ENCODE data around the gene MLH1.

Gene MLH1

DNA sequence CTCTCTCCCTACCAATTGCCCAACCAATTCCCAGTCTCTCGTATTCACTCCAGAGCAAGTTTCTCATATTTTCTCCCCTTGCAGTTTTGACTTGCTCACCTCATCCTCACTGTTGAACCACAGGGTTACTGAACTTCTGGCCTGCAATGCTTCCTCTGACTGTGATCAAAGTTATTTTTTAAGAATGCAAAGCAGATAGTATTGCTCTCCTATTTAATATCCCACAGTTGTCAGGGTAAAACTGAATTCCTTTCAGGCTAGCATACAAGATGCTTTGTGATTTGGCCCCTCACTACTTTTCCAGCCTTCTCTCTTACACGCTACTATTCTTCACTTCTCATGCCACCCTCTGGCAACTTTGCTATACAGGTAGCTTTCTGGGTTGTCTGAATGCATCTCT, 100.2 kb downstream of the MLH1 start:
- DNase-seq (ENCODE audit: low read depth in 2 of 2), result no peak

DNA sequence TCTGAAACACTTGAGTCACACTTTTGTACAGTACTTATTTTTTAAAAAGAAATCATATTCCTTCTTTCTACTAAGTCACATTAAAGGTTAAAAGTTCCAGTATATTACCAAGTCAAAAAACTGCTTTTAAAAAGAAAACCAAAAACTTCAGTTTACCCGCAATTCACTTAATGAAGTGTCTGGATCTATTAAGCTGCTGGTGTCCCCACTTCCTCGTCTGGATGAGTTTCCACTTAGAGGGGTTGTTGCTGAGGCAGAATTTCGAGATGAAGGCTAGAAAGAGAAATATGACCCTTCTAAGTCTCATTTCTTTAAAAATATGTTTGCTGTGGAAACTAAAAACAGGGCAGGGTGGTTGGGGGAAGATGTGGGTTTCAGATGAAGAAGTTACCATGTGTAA, 101.3 kb downstream of the MLH1 start:
- no peak for DNase-seq (ENCODE audit: low read depth in 2 of 2)

DNA sequence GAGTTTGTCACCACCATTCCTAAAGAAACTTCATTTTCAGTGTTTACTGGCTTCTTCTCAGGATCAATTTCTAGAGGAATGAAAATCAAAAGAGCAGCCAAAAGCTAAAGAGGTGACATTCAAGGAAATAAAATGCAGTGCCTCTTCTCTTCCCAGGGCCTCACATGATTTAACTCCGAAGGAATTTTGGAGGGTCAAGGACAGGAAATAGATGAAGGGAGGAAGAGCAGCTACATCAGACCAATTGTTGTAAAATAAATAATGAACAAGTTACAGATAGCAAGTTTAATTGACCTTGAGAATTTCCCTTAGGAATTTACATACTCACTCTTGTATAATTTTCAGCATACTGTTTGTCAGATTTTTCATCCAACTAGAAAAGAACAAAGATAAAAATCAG, 103.0 kb downstream of the MLH1 start:
- no peak for DNase-seq (ENCODE audit: low read depth in 2 of 2)

DNA sequence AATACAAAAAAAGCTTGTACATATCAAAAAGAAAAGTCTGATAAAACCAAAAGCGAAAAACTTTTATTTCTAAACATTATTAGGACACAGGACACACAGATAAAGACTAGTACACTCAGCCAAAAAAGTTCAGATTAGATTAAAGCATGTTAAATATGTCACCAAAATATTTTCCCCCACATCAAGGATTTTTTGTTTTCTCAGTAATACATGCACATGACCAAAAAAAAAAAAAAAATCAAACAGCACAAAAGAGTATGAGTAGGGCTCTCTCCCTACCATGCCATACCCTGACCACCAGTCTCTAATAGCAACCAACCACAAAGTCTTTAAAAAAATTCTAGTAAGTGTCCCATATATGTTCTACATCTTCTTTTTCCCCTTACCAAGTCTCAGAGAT, 103.7 kb downstream of the MLH1 start:
- no peak for DNase-seq (ENCODE audit: low read depth in 2 of 2)

DNA sequence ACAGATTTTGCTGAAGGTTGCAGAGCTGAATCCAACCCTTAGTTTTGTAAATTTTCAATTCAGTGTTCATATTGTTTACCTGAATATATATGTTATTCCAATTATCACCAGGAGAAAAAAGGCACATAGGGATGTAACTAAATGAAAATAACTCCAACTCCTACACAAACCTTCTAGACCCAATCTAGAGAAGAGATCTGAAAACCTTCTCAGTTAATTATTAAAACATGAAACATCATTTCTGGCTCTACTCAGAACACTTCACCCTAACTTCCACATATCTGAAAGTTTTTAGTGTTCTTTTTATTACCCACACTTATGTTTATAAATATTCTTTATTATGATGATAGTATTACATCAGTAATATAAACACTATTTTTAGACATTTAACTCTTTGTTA, 104.5 kb downstream of the MLH1 start:
- no peak for DNase-seq (ENCODE audit: low read depth in 2 of 2)

DNA sequence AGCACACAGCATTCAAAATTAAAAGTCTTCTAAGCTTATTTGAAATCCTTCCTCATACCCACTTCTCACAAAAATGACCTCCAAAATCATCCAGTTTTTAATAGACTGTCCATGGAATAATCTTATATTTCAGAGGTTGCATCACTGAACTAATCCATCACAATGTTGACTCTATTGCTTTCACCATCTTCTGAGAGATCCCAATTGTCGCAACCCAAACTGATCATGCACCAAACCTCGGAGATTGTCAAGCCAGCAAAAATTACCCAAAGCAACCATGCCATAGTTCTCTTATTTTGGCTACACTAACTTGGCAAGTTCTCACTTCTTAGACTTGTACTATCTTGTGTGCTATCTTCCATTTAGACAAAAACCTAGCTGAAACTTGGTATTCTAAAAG, 105.6 kb downstream of the MLH1 start:
- DNase-seq (ENCODE audit: low read depth in 2 of 2), result no peak

DNA sequence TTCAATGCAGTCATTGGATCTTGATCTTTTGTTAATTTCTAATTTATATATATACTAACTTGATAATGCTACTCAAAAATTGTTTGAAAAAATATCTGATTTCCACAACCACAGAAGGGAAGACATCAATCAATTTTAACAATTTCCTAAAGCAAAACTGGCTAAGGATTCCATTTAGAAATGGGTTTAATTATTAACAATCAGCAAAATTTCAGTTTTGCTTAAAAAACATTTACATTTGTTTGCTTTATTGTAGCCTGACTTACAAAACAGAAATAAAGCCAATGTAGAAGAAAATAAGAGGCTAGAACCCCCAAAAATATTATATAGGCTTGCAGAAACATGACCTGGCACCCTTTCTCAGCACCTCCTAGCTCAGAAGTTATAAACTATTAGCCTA, 106.2 kb downstream of the MLH1 start:
- no peak for DNase-seq (ENCODE audit: low read depth in 2 of 2)

DNA sequence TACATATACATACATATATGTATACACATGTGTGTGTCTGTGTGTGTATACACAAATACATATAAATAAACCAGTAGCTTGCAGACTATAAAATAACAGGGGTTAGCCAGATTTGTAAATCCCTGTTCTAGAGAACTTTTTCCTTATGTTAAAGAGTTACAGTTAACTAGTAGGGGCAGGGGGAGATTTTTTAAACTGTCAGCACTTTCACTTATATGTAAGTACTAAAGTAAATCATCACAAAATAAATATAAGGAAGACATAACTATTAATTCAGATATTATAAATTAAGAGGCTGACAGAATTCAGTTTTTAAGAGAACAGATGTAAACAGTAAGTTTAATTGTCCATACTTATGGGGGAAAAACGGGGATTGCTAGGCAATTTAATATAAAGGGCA, 107.1 kb downstream of the MLH1 start:
- no peak for DNase-seq (ENCODE audit: low read depth in 2 of 2)
